Fibroblast of lung (primary cell): ENCODE measurements around the gene TMEM178B.

ENCODE experiments used
- EZH2 ChIP-seq: IDR thresholded peaks from 2 replicates; pipeline ENCODE4 v1.5.1; 2012; ENCODE audit warnings: low read length, control low read depth, mild to moderate bottlenecking; ENCODE audit errors: missing control alignments
- TF ChIP-seq, protein P1 (sequence below), 2 donors: IDR thresholded peaks in 1 of 2; conservative IDR thresholded peaks in 1 of 2; 1 replicate in 1 of 2; 2 replicates in 1 of 2; pipeline ENCODE4 v1.5.1; 2011 to 2012; ENCODE audit warnings: low read length in 2 of 2, control low read depth in 1 of 2, inconsistent platforms in 1 of 2, low read depth in 1 of 2, mild to moderate bottlenecking in 1 of 2

DNA sequence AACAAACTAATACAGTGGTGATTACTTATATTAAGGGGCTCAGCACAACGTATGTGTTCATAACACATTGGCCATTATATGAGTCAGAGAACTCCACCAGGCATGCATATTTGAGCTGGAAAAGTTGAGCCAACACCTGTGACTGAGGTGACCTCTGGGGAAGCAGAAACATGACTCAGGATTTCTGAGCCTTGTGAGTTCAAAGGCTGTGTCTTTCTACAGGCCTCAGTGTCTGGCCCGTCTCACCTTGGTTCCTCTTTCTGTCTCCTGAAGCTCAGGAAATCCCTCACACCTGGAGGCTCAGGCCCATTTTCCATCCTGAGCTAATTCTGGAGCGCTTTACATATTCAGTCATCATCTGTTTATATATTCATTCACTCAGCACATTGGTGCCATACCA is 246.4 kb downstream of the TMEM178B start:
- TF ChIP-seq, protein P1, sequence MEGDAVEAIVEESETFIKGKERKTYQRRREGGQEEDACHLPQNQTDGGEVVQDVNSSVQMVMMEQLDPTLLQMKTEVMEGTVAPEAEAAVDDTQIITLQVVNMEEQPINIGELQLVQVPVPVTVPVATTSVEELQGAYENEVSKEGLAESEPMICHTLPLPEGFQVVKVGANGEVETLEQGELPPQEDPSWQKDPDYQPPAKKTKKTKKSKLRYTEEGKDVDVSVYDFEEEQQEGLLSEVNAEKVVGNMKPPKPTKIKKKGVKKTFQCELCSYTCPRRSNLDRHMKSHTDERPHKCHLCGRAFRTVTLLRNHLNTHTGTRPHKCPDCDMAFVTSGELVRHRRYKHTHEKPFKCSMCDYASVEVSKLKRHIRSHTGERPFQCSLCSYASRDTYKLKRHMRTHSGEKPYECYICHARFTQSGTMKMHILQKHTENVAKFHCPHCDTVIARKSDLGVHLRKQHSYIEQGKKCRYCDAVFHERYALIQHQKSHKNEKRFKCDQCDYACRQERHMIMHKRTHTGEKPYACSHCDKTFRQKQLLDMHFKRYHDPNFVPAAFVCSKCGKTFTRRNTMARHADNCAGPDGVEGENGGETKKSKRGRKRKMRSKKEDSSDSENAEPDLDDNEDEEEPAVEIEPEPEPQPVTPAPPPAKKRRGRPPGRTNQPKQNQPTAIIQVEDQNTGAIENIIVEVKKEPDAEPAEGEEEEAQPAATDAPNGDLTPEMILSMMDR (conservative IDR thresholded peaks at IDR 0.05 in 1 of 2, IDR thresholded peaks at IDR 0.05 in 1 of 2; ENCODE audit: low read depth in 1 of 2, low read length in 2 of 2), result no peak
- TF ChIP-seq EZH2, result no peak
